SH-SY5Y (cell line): ENCODE measurements around the gene HOXD3.

ENCODE experiments used
- GATA2 ChIP-seq: IDR thresholded peaks from 2 replicates; pipeline ENCODE4 v1.6.1; 2011; ENCODE audit warnings: mild to moderate bottlenecking, low read depth, low read length
- GATA3 ChIP-seq: IDR thresholded peaks from 2 replicates; pipeline ENCODE4 v1.6.1; 2011; ENCODE audit warnings: low read depth, mild to moderate bottlenecking, low read length, moderate library complexity

DNA sequence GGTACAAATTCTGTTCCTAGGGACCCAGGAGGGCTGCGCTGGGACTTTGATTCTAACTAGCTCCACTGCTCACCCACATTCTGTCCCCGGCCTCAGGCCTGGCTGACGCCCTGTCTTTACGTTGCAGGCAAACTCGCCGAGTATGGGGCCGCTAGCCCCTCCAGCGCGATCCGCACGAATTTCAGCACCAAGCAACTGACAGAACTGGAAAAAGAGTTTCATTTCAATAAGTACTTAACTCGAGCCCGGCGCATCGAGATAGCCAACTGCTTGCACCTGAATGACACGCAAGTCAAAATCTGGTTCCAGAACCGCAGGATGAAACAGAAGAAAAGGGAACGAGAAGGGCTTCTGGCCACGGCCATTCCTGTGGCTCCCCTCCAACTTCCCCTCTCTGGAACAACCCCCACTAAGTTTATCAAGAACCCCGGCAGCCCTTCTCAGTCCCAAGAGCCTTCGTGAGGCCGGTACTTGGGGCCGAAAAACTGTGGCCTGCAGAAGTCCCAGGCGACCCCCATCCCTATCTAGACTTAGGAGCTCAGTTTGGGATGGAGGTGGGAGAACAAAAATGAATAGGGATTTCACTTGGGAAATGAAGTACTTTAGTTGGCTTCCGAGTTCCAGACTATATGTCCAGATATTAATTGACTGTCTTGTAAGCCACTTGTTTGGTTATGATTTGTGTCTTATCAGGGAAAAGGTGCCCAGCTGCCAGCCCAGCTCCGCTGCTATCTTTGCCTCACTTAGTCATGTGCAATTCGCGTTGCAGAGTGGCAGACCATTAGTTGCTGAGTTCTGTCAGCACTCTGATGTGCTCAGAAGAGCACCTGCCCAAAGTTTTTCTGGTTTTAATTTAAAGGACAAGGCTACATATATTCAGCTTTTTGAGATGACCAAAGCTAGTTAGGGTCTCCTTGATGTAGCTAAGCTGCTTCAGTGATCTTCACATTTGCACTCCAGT lies 32.9 kb downstream of the HOXD3 start:
- TF ChIP-seq GATA2, result no peak
- TF ChIP-seq GATA3, result no peak
